Measurements from ENCODE around the gene NT5C2. TPM values are rescaled to one million over a fixed set of nuclear protein-coding genes. Genes with fewer than 3 reads are reported as not detected.

NT5C2 gene
- total and polyA plus RNA-seq, 2 of the 8 experiments (the other 6 are each of a cell fraction or from before 2014, with no cell fraction given): 35.2 to 106 TPM

DNA sequence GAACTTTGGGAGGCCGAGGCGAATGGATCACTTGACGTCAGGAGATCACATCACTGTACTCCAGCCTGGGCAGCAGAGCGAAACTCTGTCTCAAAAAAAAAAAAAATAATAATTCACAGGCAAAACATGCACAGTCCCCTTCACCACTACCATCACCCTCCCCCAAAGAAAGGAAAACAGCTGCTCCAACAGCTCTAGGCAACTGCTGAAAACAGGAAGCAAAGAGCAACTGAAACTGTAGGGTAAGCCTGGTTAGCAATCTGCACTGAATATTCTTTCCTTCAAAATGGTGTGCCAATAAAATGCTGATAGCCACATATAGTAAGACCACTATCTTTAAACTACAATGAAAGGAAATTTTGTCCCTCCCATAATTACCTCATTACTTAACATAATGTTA lies 11.8 kb downstream of the NT5C2 start:
- Histone ChIP-seq H3K9me3 (ENCODE audit: insufficient read depth in 2 of 2, low read depth in 1 of 2, low read length in 1 of 2) (no peaks in the 10 kb centered on the region), H2BK12ac (ENCODE audit: low read depth, low read length) (no peak overlapping the region), H2BK15ac (ENCODE audit: low read length) (no peak overlapping the region), H3K23ac (ENCODE audit: insufficient read length) (no peak overlapping the region), H3K4me3 (ENCODE audit: extremely low read depth in 1 of 4, insufficient read depth in 2 of 4, low read depth in 3 of 4, low read length in 4 of 4) (no peak overlapping the region), H4K5ac (ENCODE audit: insufficient read length, low read depth, low read length) (no peak overlapping the region), H2AK5ac (ENCODE audit: low read depth, low read length) (no peak overlapping the region), H3K23me2 (ENCODE audit: low read depth, low read length) (no peaks in the 10 kb centered on the region), H2BK5ac (ENCODE audit: low read depth, low read length) (no peak overlapping the region), H3K4me1 (replicated peaks in 1 of 4; ENCODE audit: control insufficient read depth in 3 of 4, insufficient read depth in 4 of 4, low read length in 3 of 4) (peaks cover 0 to 5% (median 1%) of the 10 kb centered on the region in 4 experiments; a peak in 1 of 7 replicates), H3K36me3 (ENCODE audit: control insufficient read depth in 2 of 4, insufficient read depth in 4 of 4, low read length in 3 of 4) (peaks cover 2 to 14% (median 4%) of the 10 kb centered on the region in 4 experiments; a peak in 4 of 8 replicates), H4K91ac (replicated peaks; ENCODE audit: insufficient read length, low read length) (no peak overlapping the region), H3K79me1 (ENCODE audit: low read depth, low read length) (no peaks in the 10 kb centered on the region; the same call in 1 of the 2 replicates), H3K4me2 (ENCODE audit: insufficient read depth in 1 of 2, low read depth in 2 of 2, low read length in 2 of 2) (no peak overlapping the region), H3K56ac (replicated peaks; ENCODE audit: insufficient read length, low read depth, low read length) (no peak overlapping the region), H2AFZ (ENCODE audit: low read length) (no peak overlapping the region), H3K18ac (ENCODE audit: extremely low read depth, low read length) (no peak overlapping the region), H2BK20ac (ENCODE audit: low read length) (no peak overlapping the region), H3K4ac (replicated peaks; ENCODE audit: insufficient read length, low read depth, low read length) (no peak overlapping the region), H4K20me1 (replicated peaks in 1 of 2; ENCODE audit: control insufficient read depth in 1 of 2, insufficient read depth in 2 of 2, low read length in 2 of 2) (peaks cover 2% of the 10 kb centered on the region in 2 experiments), H3K14ac (ENCODE audit: insufficient read length) (no peak overlapping the region), H3K27ac (ENCODE audit: low read depth, low read length) (no peak overlapping the region), H3K27me3 (replicated peaks in 1 of 4; ENCODE audit: control insufficient read depth in 3 of 4, extremely low read depth in 1 of 4, insufficient read depth in 3 of 4, low read length in 3 of 4) (no peaks in the 10 kb centered on the region), H4K8ac (ENCODE audit: extremely low read depth, insufficient read depth, low read length) (no peak overlapping the region), H3K79me2 (ENCODE audit: control insufficient read depth in 1 of 2, insufficient read depth in 2 of 2, low read length in 2 of 2) (peaks cover 0 to 68% of the 10 kb centered on the region in 2 experiments; a peak in 2 of 4 replicates), H3K9ac (replicated peaks in 1 of 4; ENCODE audit: extremely low read depth in 1 of 4, low read depth in 3 of 4, low read length in 3 of 4) (no peak overlapping the region), H2BK120ac (replicated peaks; ENCODE audit: low read depth, low read length) (no peak overlapping the region)
- 94% methylated on average over 4 of the region's 4 CpGs; no CpG with 5 or more reads in 1 of the 2 experiments for WGBS, 2 experiments (ENCODE audit: extremely low coverage in 1 of 2, insufficient coverage in 1 of 2, insufficient read length in 1 of 2, insufficient replicate concordance in 2 of 2, low coverage in 1 of 2, low lambda C conversion rate in 2 of 2, missing lambda C conversion rate in 1 of 2)
- CTCF ChIA-PET (ENCODE audit: partially characterized antibody): interaction anchor here (0.6 kb wide), 2 partner anchors 80 to 562 kb away, joined by 3 read pairs; no protein-coding TSS in a partner anchor
- FAIRE-seq (no peak), DNase-seq (ENCODE audit: low read depth in 1 of 2, low spot score in 2 of 2) (peak in 1 of 2 experiments; percentile 24)
- POLR2A ChIA-PET (ENCODE audit: partially characterized antibody): no interaction called here
- TF ChIP-seq ASH2L (IDR thresholded peaks at IDR 0.05; ENCODE audit: low read length) (no peak), TAF7 (optimal IDR thresholded peaks at IDR 0.05; ENCODE audit: borderline replicate concordance, low read depth, low read length) (no peak), BRCA1 (IDR thresholded peaks at IDR 0.05; ENCODE audit: low read depth, low read length) (no peak), YY1 (IDR thresholded peaks at IDR 0.05; ENCODE audit: low read depth, low read length) (no peak), NANOG (IDR thresholded peaks at IDR 0.05; ENCODE audit: insufficient read depth, low read depth, low read length, poor library complexity, severe bottlenecking) (no peak)
